Activated CD8-positive, alpha-beta memory T cell treated with anti-CD3 and anti-CD28 coated beads, Interleukin-2, amount 50 U/mL, for 24 hours (primary cell): Measurements from ENCODE around the gene MGAT4A.
"Not testable (repeated sequence)": the region's sequence is repeated elsewhere in the genome, so short reads cannot be mapped to it uniquely, and the experiment has no call there.

Source experiments
- DNase-seq: peaks from one replicate; pipeline ENCODE4 v3.0.0-alpha.2; 2020; ENCODE audit errors: extremely low read depth

Gene MGAT4A

GRCh38 chr2:98730053-98730706, 752 bp downstream of the MGAT4A start:
- DNase-seq: no peak

DNA sequence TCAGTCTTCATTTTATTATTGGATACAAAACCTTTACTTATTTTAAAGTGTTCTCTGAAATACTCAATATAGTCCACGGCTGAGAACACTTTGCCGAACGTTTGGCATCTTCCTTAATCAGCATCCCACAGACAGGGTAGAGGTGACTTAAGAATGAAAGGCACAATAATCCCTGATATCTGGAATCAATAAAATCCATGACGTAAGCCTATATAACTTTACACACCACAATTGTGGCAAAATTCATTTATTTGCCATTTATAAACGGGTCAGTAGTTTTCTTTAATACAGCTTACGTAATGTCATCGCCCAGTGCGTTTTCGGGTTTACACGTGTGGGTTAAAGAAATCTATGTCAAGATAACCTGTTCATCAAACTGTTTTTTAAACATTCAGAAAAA, 1.3 kb downstream of the MGAT4A start:
- no peak for DNase-seq

GRCh38 chr2:98728088-98728718, 2.7 kb downstream of the MGAT4A start:
- not testable (repeated sequence) for DNase-seq

DNA sequence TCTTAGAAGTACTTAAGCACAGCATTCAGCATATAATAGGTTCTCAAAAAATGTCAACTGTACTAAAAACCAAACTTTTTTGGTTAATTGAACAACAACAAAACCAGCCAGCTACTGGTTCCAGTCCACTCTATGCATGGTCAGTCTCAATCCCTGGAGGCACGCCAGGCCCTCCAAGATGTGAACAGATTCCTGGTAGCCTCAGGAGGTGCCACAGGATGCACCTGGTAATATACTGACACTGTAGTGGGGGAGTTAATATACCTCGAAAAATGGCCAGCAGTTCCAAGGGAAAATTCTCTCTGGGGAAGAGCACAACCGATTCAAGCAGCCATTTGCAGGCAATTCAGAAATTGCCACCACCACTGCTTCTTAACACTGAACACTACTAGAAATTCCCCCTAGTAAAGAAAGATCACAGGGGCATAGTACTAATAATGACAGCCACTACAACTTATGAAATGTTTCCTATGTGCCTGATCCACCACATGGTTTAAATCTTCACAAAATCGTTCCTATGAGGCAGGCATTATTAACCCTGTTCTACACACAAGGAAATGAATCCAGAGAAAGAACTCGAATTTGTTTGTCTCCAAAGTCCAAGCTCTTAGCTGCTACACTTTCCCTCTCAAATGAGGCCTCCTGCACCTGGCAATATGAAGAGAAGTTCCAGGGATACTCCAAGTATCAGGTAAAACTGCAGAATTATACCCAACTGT, 3.4 kb downstream of the MGAT4A start:
- DNase-seq: no peak

- no peak for DNase-seq
Observed at GRCh38 chr2:98726735-98727368, 4.1 kb downstream of the MGAT4A start.

GRCh38 chr2:98726205-98726604, 4.7 kb downstream of the MGAT4A start:
- no peak for DNase-seq

DNA sequence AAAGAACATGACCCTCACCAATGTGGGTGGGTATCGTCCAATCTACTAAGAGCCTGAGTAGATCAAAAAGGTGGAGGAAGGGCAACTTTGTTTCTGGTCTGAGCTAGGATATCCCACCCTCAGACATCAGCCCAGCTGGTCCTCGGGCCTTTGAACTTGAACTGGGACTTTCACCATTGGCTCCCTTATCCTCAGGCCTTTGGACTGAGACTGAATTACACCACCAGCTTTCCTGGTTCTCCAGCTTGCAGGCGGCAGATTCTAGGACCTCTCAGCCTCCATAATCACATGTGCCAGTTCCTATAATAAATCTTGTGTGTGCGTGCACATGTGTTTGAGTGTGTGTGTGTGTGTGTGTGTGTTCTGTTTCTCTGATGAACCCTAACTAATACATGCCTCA, 10.6 kb downstream of the MGAT4A start:
- no peak for DNase-seq

GRCh38 chr2:98717621-98718020, 13.3 kb downstream of the MGAT4A start:
- no peak for DNase-seq

GRCh38 chr2:98716786-98717185, 14.1 kb downstream of the MGAT4A start:
- DNase-seq: no peak

DNA sequence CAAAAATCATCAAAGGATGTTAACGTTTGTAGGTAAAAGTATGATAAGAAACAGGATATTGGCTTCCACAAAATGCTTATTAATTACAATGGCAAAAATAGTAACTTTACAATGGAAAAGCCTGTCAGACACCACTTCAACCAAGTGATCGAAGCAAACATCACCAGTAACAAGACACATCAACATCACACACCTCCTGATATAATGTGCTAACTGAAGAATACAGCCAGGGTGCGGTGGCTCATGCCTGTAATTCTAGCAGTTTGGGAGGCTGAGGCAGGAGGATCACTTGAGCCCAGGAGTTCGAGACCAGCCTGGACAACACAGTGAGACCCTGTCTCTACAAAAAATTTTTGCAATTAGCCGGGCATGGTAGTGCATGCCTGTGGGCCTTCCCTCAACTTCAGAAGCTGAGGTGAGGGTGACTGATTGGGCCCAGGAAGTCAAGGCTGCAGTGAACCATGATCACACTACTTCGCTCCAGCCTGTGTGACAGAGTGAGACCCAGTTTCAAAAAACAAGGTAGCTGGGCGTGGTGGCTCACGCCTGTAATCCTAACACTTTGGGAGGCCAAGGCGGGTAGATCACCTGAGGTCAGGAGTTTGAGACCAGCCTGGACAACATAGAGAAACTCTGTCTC, 15.0 kb downstream of the MGAT4A start:
- DNase-seq: no peak

- DNase-seq: no peak
Observed at GRCh38 chr2:98713332-98714015, 17.5 kb downstream of the MGAT4A start.

DNA sequence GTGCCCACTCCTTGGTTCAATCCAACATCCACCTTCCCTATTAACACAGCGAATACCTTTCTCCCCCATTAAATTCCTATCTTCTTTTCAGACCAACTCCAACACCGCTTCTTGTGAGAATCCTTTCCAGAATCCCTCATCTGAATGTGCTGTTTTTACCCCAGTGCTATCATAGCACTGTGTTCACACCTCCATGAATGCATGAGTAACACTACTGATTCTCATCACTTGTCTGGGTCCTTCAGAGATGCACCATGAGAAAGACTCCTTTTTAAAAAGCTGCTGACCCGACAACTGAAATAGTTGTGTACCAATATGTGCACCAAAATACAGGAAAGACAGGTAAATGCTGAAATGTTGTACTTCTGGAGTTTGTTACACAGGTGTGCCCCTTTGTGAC, 18.8 kb downstream of the MGAT4A start:
- DNase-seq: no peak

DNA sequence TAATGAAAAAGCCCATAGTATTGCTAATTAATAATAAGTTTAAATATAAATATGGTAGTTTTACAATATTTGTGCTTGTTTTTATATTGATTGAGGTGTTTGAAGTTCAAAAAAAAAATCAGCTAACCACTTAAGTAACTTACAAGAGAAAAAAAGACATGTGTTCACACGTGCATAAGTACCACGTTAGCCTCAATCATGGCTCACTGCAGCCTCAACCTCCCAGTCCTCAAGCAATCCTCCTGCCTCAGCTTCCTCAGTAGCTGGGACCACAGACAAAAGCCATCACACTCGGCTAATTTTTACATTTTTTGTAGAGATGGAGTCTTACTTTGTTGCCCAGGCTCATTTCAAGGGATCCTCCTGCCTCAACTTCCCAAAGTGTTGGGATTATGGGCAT, 19.4 kb downstream of the MGAT4A start:
- no peak for DNase-seq

- DNase-seq: no peak
Observed at GRCh38 chr2:98710734-98711133, 20.2 kb downstream of the MGAT4A start.

DNA sequence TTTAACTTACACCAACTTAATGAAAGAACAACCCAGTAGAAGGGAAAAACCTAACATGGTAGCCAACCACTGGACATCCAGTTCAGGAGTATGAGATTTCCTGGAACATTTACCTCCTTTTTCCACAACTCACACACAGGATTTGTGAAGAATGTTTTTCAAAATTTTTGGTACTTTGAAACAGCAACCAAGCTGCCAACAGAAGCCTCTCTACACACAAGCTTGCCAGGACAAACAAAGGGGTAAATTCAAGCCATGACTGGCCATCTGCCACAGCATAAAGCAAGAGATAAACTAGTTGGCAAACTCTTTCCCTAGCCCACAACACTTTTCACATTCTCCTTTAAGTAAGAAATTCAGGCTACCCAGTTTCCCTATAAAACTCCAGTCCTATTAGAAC, 21.4 kb downstream of the MGAT4A start:
- DNase-seq: no peak

GRCh38 chr2:98708396-98709186, 22.3 kb downstream of the MGAT4A start:
- DNase-seq: no peak

DNA sequence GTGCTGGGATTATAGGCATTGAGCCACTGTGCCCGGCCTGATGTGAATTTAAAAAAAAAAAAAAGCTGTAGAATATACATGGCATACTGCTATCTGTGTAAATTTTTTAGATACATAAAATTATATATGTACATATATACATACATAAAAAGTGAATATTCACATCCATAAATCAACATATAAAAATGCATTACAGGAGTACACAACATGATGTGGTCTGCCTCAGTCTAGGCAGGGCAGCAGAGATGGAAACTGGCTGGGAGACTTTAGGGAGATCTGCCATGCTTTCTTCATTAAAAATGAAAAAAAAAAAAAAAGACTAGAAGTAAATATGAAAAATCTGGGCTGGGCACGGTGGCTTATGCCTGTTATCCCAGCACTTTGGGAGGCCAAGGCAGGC, 24.3 kb downstream of the MGAT4A start:
- no peak for DNase-seq

DNA sequence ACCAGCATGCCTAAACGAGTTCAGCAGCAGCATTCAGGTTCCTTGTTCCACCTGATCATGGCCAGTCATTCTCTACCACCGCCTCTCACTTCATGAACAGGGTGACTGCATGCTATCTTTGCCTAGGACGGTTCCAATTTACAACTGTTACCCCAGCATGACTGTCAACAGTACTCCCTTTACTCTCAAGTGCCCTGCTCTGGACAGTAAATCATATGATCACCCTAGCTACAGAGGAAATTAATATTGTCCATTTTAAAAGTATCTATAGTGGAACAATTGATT, 25.7 kb downstream of the MGAT4A start:
- no peak for DNase-seq

GRCh38 chr2:98704499-98705332, 26.2 kb downstream of the MGAT4A start:
- DNase-seq: no peak

- no peak for DNase-seq
Observed at GRCh38 chr2:98703738-98704137, 27.2 kb downstream of the MGAT4A start.
